ENCODE measurements around the gene CDH4.

The CDH4 gene

DNA sequence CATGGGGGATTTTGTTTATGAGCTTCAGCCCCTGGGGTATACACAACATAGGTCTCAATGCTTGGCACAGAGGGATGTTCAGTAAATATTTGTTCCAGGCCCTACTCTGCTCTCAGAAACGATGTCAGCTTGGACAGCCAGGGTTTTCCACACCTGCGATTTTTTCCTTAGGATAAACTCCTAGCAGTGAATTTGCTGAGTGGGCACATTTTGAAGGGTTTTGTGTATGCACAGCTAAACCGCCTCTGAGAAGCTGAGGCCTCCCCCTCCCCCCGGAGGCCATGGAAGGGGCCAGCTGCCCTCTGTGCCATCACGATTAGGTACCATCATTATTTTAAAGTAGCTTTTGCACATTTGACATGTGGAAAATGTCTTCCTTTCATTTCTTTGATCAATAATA lies 614.1 kb downstream of the CDH4 start:
- H3K4me3 ChIP-seq = no peak overlapping the region
- in situ Hi-C loops (cut with MboI; ENCODE audit: low sequenced_read_pairs) = no loop called here
- no peaks in the 10 kb centered on the region for H3K4me1 ChIP-seq
- no peaks in the 10 kb centered on the region for H3K27me3 ChIP-seq (ENCODE audit: low read depth)
- DNase-seq (ENCODE audit: low spot score in 2 of 2) = no peak
- H3K9me3 ChIP-seq = no peaks in the 10 kb centered on the region
- no peaks in the 10 kb centered on the region for H3K36me3 ChIP-seq (replicated peaks)

GRCh38 chr20:61868006-61868405 lies 615.9 kb downstream of the CDH4 start:
- in situ Hi-C loops (cut with MboI; ENCODE audit: low sequenced_read_pairs) = no loop called here
- no peak for DNase-seq (ENCODE audit: low spot score in 2 of 2)
- Histone ChIP-seq H3K4me3 (no peak overlapping the region), H3K4me1 (no peaks in the 10 kb centered on the region), H3K27me3 (ENCODE audit: low read depth) (no peaks in the 10 kb centered on the region), H3K9me3 (no peaks in the 10 kb centered on the region), H3K36me3 (replicated peaks) (no peaks in the 10 kb centered on the region)

DNA sequence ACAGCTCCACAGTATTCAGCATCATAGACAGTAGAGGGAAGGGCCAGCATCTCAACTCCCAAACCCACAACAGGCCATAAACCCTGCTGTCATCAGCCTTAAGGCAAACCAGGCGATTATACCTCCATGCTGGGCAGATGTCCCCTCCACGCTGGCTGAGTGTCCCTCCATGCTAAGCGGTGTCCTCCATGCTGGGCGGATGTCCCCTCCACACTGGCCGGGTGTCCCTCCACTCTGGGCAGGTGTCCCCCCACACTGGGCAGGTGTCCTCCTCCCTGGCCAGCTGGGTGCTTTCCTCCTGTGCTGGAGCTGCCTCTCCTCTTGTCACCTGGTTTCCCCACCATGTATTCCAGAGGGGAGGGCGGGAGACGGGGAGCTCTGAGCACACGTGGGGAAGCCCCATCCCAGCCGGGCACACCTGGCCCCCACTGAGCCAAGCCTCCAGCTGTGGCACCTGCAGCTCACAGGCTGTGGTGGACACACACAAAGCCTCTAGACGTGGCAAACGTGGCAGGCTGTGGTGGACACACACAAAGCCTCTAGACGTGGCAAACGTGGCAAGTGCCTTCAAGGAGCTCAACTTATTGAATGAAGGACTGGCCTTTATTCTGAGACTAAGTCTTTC lies 616.5 kb downstream of the CDH4 start:
- H3K4me3 ChIP-seq = no peak overlapping the region
- DNase-seq (ENCODE audit: low spot score in 2 of 2) = no peak
- H3K4me1 ChIP-seq = no peaks in the 10 kb centered on the region
- no peaks in the 10 kb centered on the region for H3K27me3 ChIP-seq (ENCODE audit: low read depth)
- no peaks in the 10 kb centered on the region for H3K36me3 ChIP-seq (replicated peaks)
- in situ Hi-C loops (cut with MboI; ENCODE audit: low sequenced_read_pairs) = no loop called here
- H3K9me3 ChIP-seq = no peaks in the 10 kb centered on the region

GRCh38 chr20:61869750-61870507 lies 617.9 kb downstream of the CDH4 start:
- no peaks in the 10 kb centered on the region for H3K4me1 ChIP-seq
- H3K36me3 ChIP-seq (replicated peaks) = no peaks in the 10 kb centered on the region
- no peaks in the 10 kb centered on the region for H3K27me3 ChIP-seq (ENCODE audit: low read depth)
- no peak for DNase-seq (ENCODE audit: low spot score in 2 of 2)
- in situ Hi-C loops (cut with MboI; ENCODE audit: low sequenced_read_pairs) = no loop called here
- H3K9me3 ChIP-seq = no peaks in the 10 kb centered on the region
- H3K4me3 ChIP-seq = no peak overlapping the region

- H3K4me1 ChIP-seq = no peaks in the 10 kb centered on the region
- H3K9me3 ChIP-seq = no peaks in the 10 kb centered on the region
- H3K27me3 ChIP-seq (ENCODE audit: low read depth) = no peaks in the 10 kb centered on the region
- DNase-seq (ENCODE audit: low spot score in 2 of 2) = no peak
- no peak overlapping the region for H3K4me3 ChIP-seq
- in situ Hi-C loops (cut with MboI; ENCODE audit: low sequenced_read_pairs) = no loop called here
- no peaks in the 10 kb centered on the region for H3K36me3 ChIP-seq (replicated peaks)
Observed at GRCh38 chr20:61871160-61871559, 619.1 kb downstream of the CDH4 start.

- Histone ChIP-seq H3K36me3 (replicated peaks) (no peaks in the 10 kb centered on the region), H3K4me3 (no peak overlapping the region), H3K27me3 (ENCODE audit: low read depth) (no peaks in the 10 kb centered on the region), H3K4me1 (no peaks in the 10 kb centered on the region), H3K9me3 (no peaks in the 10 kb centered on the region)
- no peak for DNase-seq (ENCODE audit: low spot score in 2 of 2)
- in situ Hi-C loops (cut with MboI; ENCODE audit: low sequenced_read_pairs) = no loop called here
Observed at GRCh38 chr20:61871913-61872312, 619.9 kb downstream of the CDH4 start.

DNA sequence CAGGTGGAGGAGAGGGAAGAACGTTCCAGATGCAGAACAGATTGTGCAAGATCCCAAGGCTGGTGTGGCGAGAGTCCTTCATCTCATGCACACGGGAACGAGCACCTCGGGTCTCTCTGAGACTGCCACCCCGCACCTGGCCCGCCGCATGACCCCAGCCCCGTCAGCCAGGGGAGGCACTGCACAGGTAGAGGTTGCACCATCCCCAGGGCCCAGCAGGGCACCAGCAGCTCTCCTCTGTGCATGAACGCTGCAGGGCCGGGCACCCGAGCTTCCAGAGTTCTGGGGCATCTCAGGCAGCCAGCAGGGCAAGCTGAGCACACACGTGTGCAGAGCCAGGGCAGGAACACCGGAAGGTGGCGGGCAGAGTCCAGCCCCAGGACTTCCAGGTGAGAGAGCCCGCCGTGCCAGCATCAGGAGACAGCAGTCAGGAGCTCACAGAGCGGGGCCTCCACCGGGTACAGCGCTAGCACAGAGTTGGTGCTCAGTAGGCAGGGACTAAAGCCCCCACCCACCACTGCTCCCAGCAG lies 620.4 kb downstream of the CDH4 start:
- in situ Hi-C loops (cut with MboI; ENCODE audit: low sequenced_read_pairs) = no loop called here
- Histone ChIP-seq H3K4me1 (no peaks in the 10 kb centered on the region), H3K27me3 (ENCODE audit: low read depth) (no peaks in the 10 kb centered on the region), H3K4me3 (no peak overlapping the region), H3K9me3 (no peaks in the 10 kb centered on the region), H3K36me3 (replicated peaks) (no peaks in the 10 kb centered on the region)
- DNase-seq (ENCODE audit: low spot score in 2 of 2) = no peak

DNA sequence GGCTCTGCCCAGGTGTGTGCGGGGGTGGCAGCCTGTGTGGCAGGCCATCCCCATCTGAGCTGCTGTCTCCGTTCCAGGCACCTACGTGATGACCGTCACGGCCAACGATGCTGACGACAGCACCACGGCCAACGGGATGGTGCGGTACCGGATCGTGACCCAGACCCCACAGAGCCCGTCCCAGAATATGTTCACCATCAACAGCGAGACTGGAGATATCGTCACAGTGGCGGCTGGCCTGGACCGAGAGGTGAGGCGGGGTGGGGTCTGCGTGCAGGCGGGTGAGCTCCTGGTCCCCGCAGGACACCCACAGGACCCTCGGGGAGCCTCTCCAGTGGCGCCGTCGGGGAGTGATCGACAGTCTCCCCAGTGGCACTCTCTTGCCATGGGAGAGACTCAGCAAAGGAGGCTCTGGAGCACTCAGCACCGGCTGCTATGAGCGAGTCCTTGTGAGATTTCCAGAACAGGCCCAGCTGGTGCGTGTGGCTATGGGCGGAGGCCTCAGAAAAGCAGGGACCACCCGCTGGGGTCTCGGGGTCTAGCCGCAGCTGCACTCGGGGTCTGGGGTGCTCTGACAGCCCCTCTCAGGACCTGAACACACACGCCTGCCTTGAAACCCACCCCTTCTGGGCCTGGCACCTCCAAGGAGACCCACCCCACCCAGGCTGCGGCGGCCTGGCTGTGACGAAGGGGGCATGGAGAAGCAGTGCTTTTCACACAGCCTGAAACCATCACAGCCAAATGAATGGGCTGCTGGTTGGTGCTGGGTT lies 621.8 kb downstream of the CDH4 start:
- no peaks in the 10 kb centered on the region for H3K9me3 ChIP-seq
- no peaks in the 10 kb centered on the region for H3K4me1 ChIP-seq
- H3K36me3 ChIP-seq (replicated peaks) = no peaks in the 10 kb centered on the region
- no peak overlapping the region for H3K4me3 ChIP-seq
- no peak for DNase-seq (ENCODE audit: low spot score in 2 of 2)
- no peaks in the 10 kb centered on the region for H3K27me3 ChIP-seq (ENCODE audit: low read depth)
- in situ Hi-C loops (cut with MboI; ENCODE audit: low sequenced_read_pairs) = no loop called here

- Histone ChIP-seq H3K27me3 (ENCODE audit: low read depth) (peaks cover 4% of the 10 kb centered on the region; the same call in 1 of the 2 replicates), H3K9me3 (no peaks in the 10 kb centered on the region), H3K36me3 (replicated peaks) (no peaks in the 10 kb centered on the region), H3K4me3 (no peak overlapping the region), H3K4me1 (no peaks in the 10 kb centered on the region)
- in situ Hi-C loops (cut with MboI; ENCODE audit: low sequenced_read_pairs) = loop anchor here (25.0 kb wide), 2 partner anchors 1662 to 1912 kb away; partner anchors contain the start of gene CDH26
- DNase-seq (ENCODE audit: low spot score in 2 of 2) = peak in 1 of 2 experiments; percentile 14
Observed at GRCh38 chr20:61874421-61875068, 622.5 kb downstream of the CDH4 start.

- H3K36me3 ChIP-seq (replicated peaks) = no peaks in the 10 kb centered on the region
- no peaks in the 10 kb centered on the region for H3K4me1 ChIP-seq
- no peak overlapping the region for H3K4me3 ChIP-seq
- no peaks in the 10 kb centered on the region for H3K9me3 ChIP-seq
- in situ Hi-C loops (cut with MboI; ENCODE audit: low sequenced_read_pairs) = loop anchor here (25.0 kb wide), 2 partner anchors 1663 to 1913 kb away; partner anchors contain the start of gene CDH26
- no peak for DNase-seq (ENCODE audit: low spot score in 2 of 2)
- peaks cover 10% of the 10 kb centered on the region for H3K27me3 ChIP-seq (ENCODE audit: low read depth)
Observed at GRCh38 chr20:61875221-61875885, 623.3 kb downstream of the CDH4 start.

- H3K9me3 ChIP-seq = no peaks in the 10 kb centered on the region
- H3K4me3 ChIP-seq = no peak overlapping the region
- H3K4me1 ChIP-seq = no peaks in the 10 kb centered on the region
- H3K27me3 ChIP-seq (ENCODE audit: low read depth) = peaks cover 10% of the 10 kb centered on the region
- in situ Hi-C loops (cut with MboI; ENCODE audit: low sequenced_read_pairs) = loop anchor here (25.0 kb wide), 2 partner anchors 1664 to 1914 kb away; partner anchors contain the start of gene CDH26
- DNase-seq (ENCODE audit: low spot score in 2 of 2) = no peak
- H3K36me3 ChIP-seq (replicated peaks) = no peaks in the 10 kb centered on the region
Observed at GRCh38 chr20:61875996-61876395, 623.9 kb downstream of the CDH4 start.

- no peak for DNase-seq (ENCODE audit: low spot score in 2 of 2)
- Histone ChIP-seq H3K4me3 (no peak overlapping the region), H3K36me3 (replicated peaks) (no peaks in the 10 kb centered on the region), H3K9me3 (no peaks in the 10 kb centered on the region), H3K27me3 (ENCODE audit: low read depth) (peaks cover 14% of the 10 kb centered on the region), H3K4me1 (no peaks in the 10 kb centered on the region)
- in situ Hi-C loops (cut with MboI; ENCODE audit: low sequenced_read_pairs) = loop anchor here (25.0 kb wide), 2 partner anchors 1665 to 1915 kb away; partner anchors contain the start of gene CDH26
Observed at GRCh38 chr20:61876952-61877728, 625.1 kb downstream of the CDH4 start.

Measured in HAP-1 (cell line).